ENCODE results near the gene SMG6. TPM values are rescaled to one million over a fixed set of nuclear protein-coding genes. Genes with fewer than 3 reads are reported as not detected.
A peak's percentile ranks its signal among the peaks of the same experiment; 100 is the strongest.

The SMG6 gene
- polyA plus RNA-seq, 4 donors: 15.9 to 17.1 (median 16.4) TPM

- DNase-seq: no peak
- Histone ChIP-seq H3K27me3 (ENCODE audit: control insufficient read depth in 3 of 3, insufficient read depth in 3 of 3, low read length in 3 of 3) (peaks cover 0 to 8% (median 0%) of the 10 kb centered on the region in 3 donors), H3K27ac (ENCODE audit: low read depth in 1 of 3, low read length in 2 of 3) (peak overlapping the region in 2 of 3 donors; percentile 82 to 89), H3K4me3 (ENCODE audit: low read depth in 1 of 3, low read length in 3 of 3) (peak overlapping the region in 2 of 3 donors; percentile 82 to 89), H3K9me3 (ENCODE audit: control insufficient read depth in 2 of 2, insufficient read depth in 1 of 2, low read depth in 1 of 2, low read length in 1 of 2) (no peaks in the 10 kb centered on the region), H3K36me3 (ENCODE audit: control insufficient read depth in 3 of 3, insufficient read depth in 2 of 3, low read depth in 1 of 3, low read length in 3 of 3) (peaks cover 0 to 53% (median 0%) of the 10 kb centered on the region in 3 donors), H3K4me1 (ENCODE audit: control insufficient read depth in 3 of 3, insufficient read depth in 2 of 3, low read depth in 1 of 3, low read length in 2 of 3) (peaks cover 0 to 13% (median 5%) of the 10 kb centered on the region in 3 donors)
- FAIRE-seq: no peak
- 84 to 89% (median 87%) methylated on average over 5 of the region's 5 CpGs for whole genome bisulfite sequencing, 3 donors
Measured at GRCh38 chr17:2042933-2043332, 260.7 kb downstream of the SMG6 start.

GRCh38 chr17:2042390-2042847 lies 261.2 kb downstream of the SMG6 start:
- Histone ChIP-seq H3K27me3 (ENCODE audit: control insufficient read depth in 3 of 3, insufficient read depth in 3 of 3, low read length in 3 of 3) (peaks cover 0 to 3% (median 0%) of the 10 kb centered on the region in 3 donors), H3K9me3 (ENCODE audit: control insufficient read depth in 2 of 2, insufficient read depth in 1 of 2, low read depth in 1 of 2, low read length in 1 of 2) (no peaks in the 10 kb centered on the region), H3K36me3 (ENCODE audit: control insufficient read depth in 3 of 3, insufficient read depth in 2 of 3, low read depth in 1 of 3, low read length in 3 of 3) (peaks cover 0 to 58% (median under 1%) of the 10 kb centered on the region in 3 donors), H3K4me1 (ENCODE audit: control insufficient read depth in 3 of 3, insufficient read depth in 2 of 3, low read depth in 1 of 3, low read length in 2 of 3) (peaks cover 0 to 13% (median 5%) of the 10 kb centered on the region in 3 donors), H3K27ac (ENCODE audit: low read depth in 1 of 3, low read length in 2 of 3) (peak overlapping the region; percentile 82 to 89 (median 84)), H3K4me3 (ENCODE audit: low read depth in 1 of 3, low read length in 3 of 3) (peak overlapping the region; percentile 81 to 89 (median 82))
- no peak for FAIRE-seq
- 13 to 18% (median 14%) methylated on average over 16 to 17 of the region's 17 CpGs for WGBS, 3 donors
- no peak for DNase-seq

- H3K9me3 ChIP-seq (ENCODE audit: control insufficient read depth in 2 of 2, insufficient read depth in 1 of 2, low read depth in 1 of 2, low read length in 1 of 2): no peaks in the 10 kb centered on the region
- DNase-seq (peak; percentile 90 to 98), FAIRE-seq (no peak)
- H3K4me1 ChIP-seq (ENCODE audit: control insufficient read depth in 3 of 3, insufficient read depth in 2 of 3, low read depth in 1 of 3, low read length in 2 of 3): peaks cover 0 to 13% (median 5%) of the 10 kb centered on the region in 3 donors
- H3K4me3 ChIP-seq (ENCODE audit: low read depth in 1 of 3, low read length in 3 of 3): peak within 1 kb of the TSS; percentile 81 to 89 (median 82)
- 0 to 1% (median 0%) methylated on average over 62 to 93 of the region's 93 CpGs for WGBS, 3 donors
- peak within 1 kb of the TSS; percentile 82 to 89 (median 84) for H3K27ac ChIP-seq (ENCODE audit: low read depth in 1 of 3, low read length in 2 of 3)
- peaks cover 2 to 64% (median 4%) of the 10 kb centered on the region in 3 donors for H3K36me3 ChIP-seq (ENCODE audit: control insufficient read depth in 3 of 3, insufficient read depth in 2 of 3, low read depth in 1 of 3, low read length in 3 of 3)
- no peaks in the 10 kb centered on the region for H3K27me3 ChIP-seq (ENCODE audit: control insufficient read depth in 3 of 3, insufficient read depth in 3 of 3, low read length in 3 of 3)
Measured at GRCh38 chr17:2041561-2042389, 261.8 kb downstream of the SMG6 start, which contains the start of gene OVCA2. Gene OVCA2, plus strand, starts transcription at chr17:2042022. Its CDS starts 26 bp downstream, at chr17:2042048.

GRCh38 chr17:2040942-2041560 lies 262.5 kb downstream of the SMG6 start:
- no peaks in the 10 kb centered on the region for H3K9me3 ChIP-seq (ENCODE audit: control insufficient read depth in 2 of 2, insufficient read depth in 1 of 2, low read depth in 1 of 2, low read length in 1 of 2)
- H3K27me3 ChIP-seq (ENCODE audit: control insufficient read depth in 3 of 3, insufficient read depth in 3 of 3, low read length in 3 of 3): no peaks in the 10 kb centered on the region
- FAIRE-seq (no peak), DNase-seq (no peak)
- peaks cover 2 to 72% (median 6%) of the 10 kb centered on the region in 3 donors for H3K36me3 ChIP-seq (ENCODE audit: control insufficient read depth in 3 of 3, insufficient read depth in 2 of 3, low read depth in 1 of 3, low read length in 3 of 3)
- peaks cover 0 to 13% (median 5%) of the 10 kb centered on the region in 3 donors for H3K4me1 ChIP-seq (ENCODE audit: control insufficient read depth in 3 of 3, insufficient read depth in 2 of 3, low read depth in 1 of 3, low read length in 2 of 3)
- H3K4me3 ChIP-seq (ENCODE audit: low read depth in 1 of 3, low read length in 3 of 3): peak overlapping the region; percentile 81 to 89 (median 82)
- WGBS, 3 donors: 55 to 69% (median 58%) methylated on average over 14 to 16 of the region's 16 CpGs
- peak overlapping the region in 2 of 3 donors; percentile 16 to 60 for H3K27ac ChIP-seq (ENCODE audit: low read depth in 1 of 3, low read length in 2 of 3)

- 73 to 88% (median 85%) methylated on average over 7 of the region's 7 CpGs for WGBS, 3 donors
- no peaks in the 10 kb centered on the region for H3K27me3 ChIP-seq (ENCODE audit: control insufficient read depth in 3 of 3, insufficient read depth in 3 of 3, low read length in 3 of 3)
- H3K4me3 ChIP-seq (ENCODE audit: low read depth in 1 of 3, low read length in 3 of 3): no peak overlapping the region
- DNase-seq (no peak), FAIRE-seq (no peak)
- peaks cover 0 to 13% (median 5%) of the 10 kb centered on the region in 3 donors for H3K4me1 ChIP-seq (ENCODE audit: control insufficient read depth in 3 of 3, insufficient read depth in 2 of 3, low read depth in 1 of 3, low read length in 2 of 3)
- no peaks in the 10 kb centered on the region for H3K9me3 ChIP-seq (ENCODE audit: control insufficient read depth in 2 of 2, insufficient read depth in 1 of 2, low read depth in 1 of 2, low read length in 1 of 2)
- peaks cover 2 to 77% (median 6%) of the 10 kb centered on the region in 3 donors for H3K36me3 ChIP-seq (ENCODE audit: control insufficient read depth in 3 of 3, insufficient read depth in 2 of 3, low read depth in 1 of 3, low read length in 3 of 3)
- no peak overlapping the region for H3K27ac ChIP-seq (ENCODE audit: low read depth in 1 of 3, low read length in 2 of 3)
Measured at GRCh38 chr17:2040219-2040827, 263.3 kb downstream of the SMG6 start.

GRCh38 chr17:2037155-2037554 lies 266.4 kb downstream of the SMG6 start:
- no peaks in the 10 kb centered on the region for H3K9me3 ChIP-seq (ENCODE audit: control insufficient read depth in 2 of 2, insufficient read depth in 1 of 2, low read depth in 1 of 2, low read length in 1 of 2)
- H3K4me3 ChIP-seq (ENCODE audit: low read depth in 1 of 3, low read length in 3 of 3): no peak overlapping the region
- H3K27me3 ChIP-seq (ENCODE audit: control insufficient read depth in 3 of 3, insufficient read depth in 3 of 3, low read length in 3 of 3): no peaks in the 10 kb centered on the region
- H3K4me1 ChIP-seq (ENCODE audit: control insufficient read depth in 3 of 3, insufficient read depth in 2 of 3, low read depth in 1 of 3, low read length in 2 of 3): peaks cover 0 to 6% (median 2%) of the 10 kb centered on the region in 3 donors
- DNase-seq (no peak), FAIRE-seq (no peak)
- H3K36me3 ChIP-seq (ENCODE audit: control insufficient read depth in 3 of 3, insufficient read depth in 2 of 3, low read depth in 1 of 3, low read length in 3 of 3): peaks cover 2 to 69% (median 6%) of the 10 kb centered on the region in 3 donors
- WGBS, 3 donors: 90 to 96% (median 96%) methylated on average over 10 of the region's 10 CpGs
- H3K27ac ChIP-seq (ENCODE audit: low read depth in 1 of 3, low read length in 2 of 3): no peak overlapping the region

GRCh38 chr17:2035541-2036488 lies 267.8 kb downstream of the SMG6 start:
- no peak overlapping the region for H3K4me3 ChIP-seq (ENCODE audit: low read depth in 1 of 3, low read length in 3 of 3)
- DNase-seq: no peak
- H3K27ac ChIP-seq (ENCODE audit: low read depth in 1 of 3, low read length in 2 of 3): no peak overlapping the region
- no peak for FAIRE-seq
- H3K4me1 ChIP-seq (ENCODE audit: control insufficient read depth in 3 of 3, insufficient read depth in 2 of 3, low read depth in 1 of 3, low read length in 2 of 3): peaks cover 2 to 4% (median 4%) of the 10 kb centered on the region in 3 donors
- H3K36me3 ChIP-seq (ENCODE audit: control insufficient read depth in 3 of 3, insufficient read depth in 2 of 3, low read depth in 1 of 3, low read length in 3 of 3): peaks cover 2 to 64% (median 6%) of the 10 kb centered on the region in 3 donors
- WGBS, 3 donors: 91 to 94% (median 92%) methylated on average over 28 to 29 of the region's 29 CpGs
- no peaks in the 10 kb centered on the region for H3K27me3 ChIP-seq (ENCODE audit: control insufficient read depth in 3 of 3, insufficient read depth in 3 of 3, low read length in 3 of 3)
- no peaks in the 10 kb centered on the region for H3K9me3 ChIP-seq (ENCODE audit: control insufficient read depth in 2 of 2, insufficient read depth in 1 of 2, low read depth in 1 of 2, low read length in 1 of 2)
